SK-N-SH (cell line): ENCODE data around the gene MTCL1.

Source experiments
- JUND ChIP-seq: IDR thresholded peaks from 2 replicates; pipeline ENCODE4 v1.4.0; 2012
- RCOR1 ChIP-seq: fragments of 150-350 bp; IDR thresholded peaks from 2 replicates; pipeline ENCODE4 v1.6.1; 2017; ENCODE audit warnings: antibody characterized with exemption, low read length
- TF ChIP-seq, protein P1 (sequence below): fragments of 200-600 bp; sonication (generic); IDR thresholded peaks from 2 replicates; pipeline ENCODE4 v1.6.1; 2017; ENCODE audit warnings: antibody characterized with exemption, mild to moderate bottlenecking, moderate library complexity

DNA sequence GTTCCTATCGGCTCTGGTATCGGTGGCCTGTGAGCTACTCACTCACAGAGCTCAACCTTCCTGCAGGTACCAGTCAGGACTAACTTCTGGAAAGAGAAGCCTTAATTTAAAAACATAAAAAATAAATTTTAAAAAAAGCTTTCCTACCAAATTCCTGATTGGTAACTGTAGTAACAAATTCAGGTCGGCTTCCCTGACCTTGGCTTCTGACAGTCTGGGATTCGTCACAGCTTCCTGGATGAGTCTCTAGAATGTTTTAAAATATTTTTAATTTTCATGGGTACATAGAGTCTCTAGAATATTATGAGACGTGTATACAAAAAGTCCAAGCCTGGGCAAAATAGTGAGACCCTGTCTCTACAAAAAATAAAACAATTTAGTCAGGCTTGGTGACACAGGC lies 45.0 kb upstream of the MTCL1 start:
- TF ChIP-seq, protein P1, sequence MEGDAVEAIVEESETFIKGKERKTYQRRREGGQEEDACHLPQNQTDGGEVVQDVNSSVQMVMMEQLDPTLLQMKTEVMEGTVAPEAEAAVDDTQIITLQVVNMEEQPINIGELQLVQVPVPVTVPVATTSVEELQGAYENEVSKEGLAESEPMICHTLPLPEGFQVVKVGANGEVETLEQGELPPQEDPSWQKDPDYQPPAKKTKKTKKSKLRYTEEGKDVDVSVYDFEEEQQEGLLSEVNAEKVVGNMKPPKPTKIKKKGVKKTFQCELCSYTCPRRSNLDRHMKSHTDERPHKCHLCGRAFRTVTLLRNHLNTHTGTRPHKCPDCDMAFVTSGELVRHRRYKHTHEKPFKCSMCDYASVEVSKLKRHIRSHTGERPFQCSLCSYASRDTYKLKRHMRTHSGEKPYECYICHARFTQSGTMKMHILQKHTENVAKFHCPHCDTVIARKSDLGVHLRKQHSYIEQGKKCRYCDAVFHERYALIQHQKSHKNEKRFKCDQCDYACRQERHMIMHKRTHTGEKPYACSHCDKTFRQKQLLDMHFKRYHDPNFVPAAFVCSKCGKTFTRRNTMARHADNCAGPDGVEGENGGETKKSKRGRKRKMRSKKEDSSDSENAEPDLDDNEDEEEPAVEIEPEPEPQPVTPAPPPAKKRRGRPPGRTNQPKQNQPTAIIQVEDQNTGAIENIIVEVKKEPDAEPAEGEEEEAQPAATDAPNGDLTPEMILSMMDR = no peak
- TF ChIP-seq RCOR1 (no peak), JUND (no peak)
